A549 (cell line): Measurements from ENCODE around the gene LDLRAD3. TPM values are rescaled to one million over a fixed set of nuclear protein-coding genes. Genes with fewer than 3 reads are reported as not detected.
A peak's percentile ranks its signal among the peaks of the same experiment; 100 is the strongest.

Source experiments
- ATAC-seq, 2 experiments: fragments of 200-7000 bp in 1 of 2; fragments of >200 bp in 1 of 2; cut with Nextera tagmentation in 1 of 2; cut with Tn5 transposase in 1 of 2; 3 replicates each; pipeline versions ENCODE4 v1.8.0 to v1.9.1; 2018 to 2020; ENCODE audit warnings: mild to moderate bottlenecking in 1 of 2, moderate library complexity in 1 of 2
- CTCF ChIA-PET: fragments of 300-600 bp; sonication (Branson Sonifier 250); formaldehyde crosslinking; extraction: SDS; loops from one replicate; lab custom pipeline; 2021; ENCODE audit warnings: antibody characterized with exemption, inconsistent platforms; lab: Yijun Ruan, JAX
- POLR2A ChIA-PET: fragments of 350-600 bp; formaldehyde crosslinking; extraction: SDS; loops from one replicate; lab custom pipeline; 2021; ENCODE audit warnings: antibody characterized with exemption, inconsistent platforms; lab: Yijun Ruan, JAX
- DNase-seq, 2 experiments: peaks; one replicate each; pipeline versions ENCODE4 v3.0.0 to v3.0.0-alpha.2; 2011 to 2016; ENCODE audit warnings: low read depth in 1 of 2, low spot score in 1 of 2
- FAIRE-seq: peaks from 2 replicates; lab custom pipeline; 2011; peaks lifted over from hg19 to GRCh38; lab: Jason Lieb, UNC
- H3K27ac ChIP-seq, 2 experiments: fragments of >200 bp; sonication (Bioruptor Twin); formaldehyde crosslinking; 3 replicates each; pipeline ENCODE4 v1.5.1; 2016 to 2017
- H3K4me1 ChIP-seq: fragments of >200 bp; sonication (Bioruptor Twin); formaldehyde crosslinking; 3 replicates; pipeline ENCODE4 v1.6.1; 2016
- H3K4me2 ChIP-seq: fragments of >200 bp; sonication (Bioruptor Twin); formaldehyde crosslinking; 3 replicates; pipeline ENCODE4 v1.6.1; 2016
- H3K4me3 ChIP-seq: fragments of >200 bp; sonication (Bioruptor Twin); formaldehyde crosslinking; 3 replicates; pipeline ENCODE4 v1.5.1; 2016
- H3K9me3 ChIP-seq: fragments of >200 bp; sonication (Bioruptor Twin); formaldehyde crosslinking; 3 replicates; pipeline ENCODE4 v1.6.1; 2016
- BCL3 ChIP-seq: fragments of >200 bp; sonication (Bioruptor Twin); formaldehyde crosslinking; IDR thresholded peaks from 3 replicates; pipeline ENCODE4 v1.6.1; 2016
- CBX8 ChIP-seq: fragments of 200-600 bp; sonication (generic); IDR thresholded peaks from 2 replicates; pipeline ENCODE4 v1.6.1; 2016
- CHD2 ChIP-seq: fragments of 150-350 bp; IDR thresholded peaks from 2 replicates; pipeline ENCODE4 v1.6.1; 2014; ENCODE audit warnings: low read length; ENCODE audit not compliant: partially characterized antibody
- CHD4 ChIP-seq: fragments of 200-600 bp; sonication (generic); IDR thresholded peaks from 2 replicates; pipeline ENCODE4 v1.6.1; 2016; ENCODE audit warnings: antibody characterized with exemption, mild to moderate bottlenecking, borderline replicate concordance
- EHF ChIP-seq: fragments of 250-450 bp; sonication (Bioruptor Pico); IDR thresholded peaks from 2 replicates; pipeline ENCODE4 v1.5.0; 2020; ENCODE audit warnings: mild to moderate bottlenecking
- ELK1 ChIP-seq: fragments of 150-350 bp; IDR thresholded peaks from 2 replicates; pipeline ENCODE4 v1.6.1; 2014; ENCODE audit warnings: low read depth, mild to moderate bottlenecking, low read length
- EP300 ChIP-seq, 2 experiments: fragments of >200 bp; sonication (Bioruptor Twin); formaldehyde crosslinking; IDR thresholded peaks; 2 replicates in 1 of 2; 3 replicates in 1 of 2; pipeline ENCODE4 v1.6.1; 2016 to 2017
- FOSB ChIP-seq: fragments of 250-450 bp; sonication (Bioruptor Pico); IDR thresholded peaks from 2 replicates; pipeline ENCODE4 v1.5.0; 2020; ENCODE audit warnings: mild to moderate bottlenecking, moderate library complexity
- GATA3 ChIP-seq: IDR thresholded peaks from 2 replicates; pipeline ENCODE4 v1.6.1; 2012; ENCODE audit warnings: borderline replicate concordance
- HOXA7 ChIP-seq: fragments of 250-450 bp; sonication (Bioruptor Pico); IDR thresholded peaks from 2 replicates; pipeline ENCODE4 v1.5.0; 2020; ENCODE audit warnings: mild to moderate bottlenecking, moderate library complexity
- JUN ChIP-seq, 2 experiments: fragments of >200 bp; sonication (Bioruptor Twin); formaldehyde crosslinking; IDR thresholded peaks; 2 replicates in 1 of 2; 3 replicates in 1 of 2; pipeline ENCODE4 v1.6.1; 2016 to 2017
- KDM5A ChIP-seq: fragments of 200-600 bp; sonication (generic); IDR thresholded peaks from 2 replicates; pipeline ENCODE4 v1.6.1; 2016; ENCODE audit warnings: antibody characterized with exemption, mild to moderate bottlenecking
- MAZ ChIP-seq: fragments of 150-350 bp; IDR thresholded peaks from 2 replicates; pipeline ENCODE4 v1.6.1; 2014; ENCODE audit warnings: antibody characterized with exemption, low read depth, low read length, borderline replicate concordance
- NFE2L2 ChIP-seq: fragments of 150-350 bp; conservative IDR thresholded peaks from 2 replicates; pipeline ENCODE4 v1.6.1; 2014; ENCODE audit warnings: low read length
- NPAS2 ChIP-seq: fragments of 250-450 bp; sonication (Bioruptor Pico); IDR thresholded peaks from 2 replicates; pipeline ENCODE4 v1.8.0; 2022; ENCODE audit warnings: mild to moderate bottlenecking, moderate library complexity, borderline replicate concordance
- NR3C1 ChIP-seq: fragments of >200 bp; sonication (Bioruptor Twin); formaldehyde crosslinking; IDR thresholded peaks from 3 replicates; pipeline ENCODE4 v1.6.1; 2017
- PBX3 ChIP-seq: IDR thresholded peaks from 2 replicates; pipeline ENCODE4 v1.6.1; 2012
- RAD21 ChIP-seq, 2 experiments: fragments of >200 bp in 1 of 2; sonication (Bioruptor Twin) in 1 of 2; formaldehyde crosslinking in 1 of 2; IDR thresholded peaks in 1 of 2; conservative IDR thresholded peaks in 1 of 2; 2 replicates in 1 of 2; 3 replicates in 1 of 2; pipeline ENCODE4 v1.6.1; 2012 to 2018; ENCODE audit warnings: inconsistent platforms in 1 of 2
- RCOR1 ChIP-seq: fragments of 150-350 bp; IDR thresholded peaks from 2 replicates; pipeline ENCODE4 v1.6.1; 2014; ENCODE audit warnings: antibody characterized with exemption, low read length, low read depth
- REST ChIP-seq: fragments of 200-600 bp; sonication (generic); IDR thresholded peaks from 2 replicates; pipeline ENCODE4 v1.6.1; 2016; ENCODE audit warnings: antibody characterized with exemption, mild to moderate bottlenecking, moderate library complexity
- RFX5 ChIP-seq: fragments of 450-650 bp; IDR thresholded peaks from 2 replicates; pipeline ENCODE4 v1.7.1; 2014; ENCODE audit warnings: antibody characterized with exemption, mild to moderate bottlenecking, moderate library complexity
- RNF2 ChIP-seq: fragments of 200-600 bp; sonication (generic); IDR thresholded peaks from 2 replicates; pipeline ENCODE4 v1.6.1; 2016; ENCODE audit warnings: low read depth, mild to moderate bottlenecking, antibody characterized with exemption, moderate library complexity, borderline replicate concordance
- SMC3 ChIP-seq: fragments of >200 bp; sonication (Bioruptor Twin); formaldehyde crosslinking; IDR thresholded peaks from 3 replicates; pipeline ENCODE4 v1.6.1; 2018; ENCODE audit warnings: inconsistent platforms
- TP53 ChIP-seq: fragments of 250-450 bp; sonication (Bioruptor Pico); IDR thresholded peaks from 2 replicates; pipeline ENCODE4 v1.5.0; 2021; ENCODE audit warnings: mild to moderate bottlenecking, moderate library complexity
- ZFP36 ChIP-seq: fragments of 450-650 bp; IDR thresholded peaks from 2 replicates; pipeline ENCODE4 v1.6.1; 2014; ENCODE audit warnings: borderline replicate concordance; ENCODE audit not compliant: partially characterized antibody
- ZSCAN20 ChIP-seq: fragments of 250-450 bp; sonication (Bioruptor Pico); IDR thresholded peaks from 2 replicates; pipeline ENCODE4 v1.8.0; 2022; ENCODE audit warnings: mild to moderate bottlenecking, moderate library complexity
- WGBS: methylation state at CpG from one replicate; pipeline ENCODE4 v1.1.6; 2017; ENCODE audit errors: missing lambda C conversion rate; 5-methylcytosine and 5-hydroxymethylcytosine counted together
- polyA plus RNA-seq, 4 experiments: library from polyadenylated mRNA; depleted of rRNA in 3 of 4; stranded (reverse); fragments of >200 nt; fragmentation: RNase III in 1 of 4; extraction: RNeasy Plus Mini Kit Qiagen cat#74134 plus additional on column Dnase treatment in 1 of 4; gene quantifications; 2 replicates in 3 of 4; 3 replicates in 1 of 4; pipeline ENCODE4 v1.2.3, GENCODE V29; 2011 to 2017
- TF ChIP-seq, protein P1 (sequence below): fragments of 250-450 bp; sonication (Bioruptor Pico); IDR thresholded peaks from 2 replicates; pipeline ENCODE4 v1.5.0; 2020; ENCODE audit warnings: low read depth, mild to moderate bottlenecking, moderate library complexity

Gene LDLRAD3
- polyA plus RNA-seq, 2 of the 4 experiments (the other 2 are of a cell fraction) = 10.5 to 13.2 TPM

DNA sequence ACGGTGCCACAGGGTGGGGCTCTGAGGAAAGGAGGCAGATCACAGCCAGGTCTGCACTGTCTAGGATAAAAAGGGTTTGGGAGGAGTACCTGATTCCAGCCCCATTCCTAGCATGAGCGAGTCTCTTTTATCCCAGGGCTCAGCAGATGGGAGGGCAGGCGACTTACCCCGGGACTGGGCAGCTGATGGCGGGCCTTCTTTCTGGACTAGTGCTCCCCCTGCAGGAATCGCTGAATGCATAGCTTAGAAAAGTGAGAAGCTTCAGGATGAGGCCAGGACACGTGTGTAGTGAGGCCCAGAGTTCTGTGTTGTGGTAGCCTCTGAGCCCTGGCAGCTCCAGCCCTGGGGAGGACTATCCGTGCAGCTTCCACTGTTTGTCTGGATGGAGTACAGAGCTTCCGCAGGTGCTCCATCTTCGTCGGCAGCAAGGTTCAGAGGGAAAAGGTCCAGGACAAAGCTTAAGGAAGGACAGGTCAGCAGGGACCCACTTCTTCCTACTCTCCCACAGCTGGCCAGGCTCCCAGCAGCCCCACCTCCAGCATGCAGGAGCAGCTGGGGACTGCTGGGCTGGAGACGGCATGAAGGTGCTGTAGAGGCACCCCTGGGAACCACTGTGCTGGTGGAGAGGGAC, 315.0 kb downstream of the LDLRAD3 start (continued):
- TF ChIP-seq NR3C1 = no peak
- TF ChIP-seq CHD4 = no peak
- peak; percentile 68 for TF ChIP-seq SMC3
- no peak for TF ChIP-seq KDM5A
- TF ChIP-seq EP300 (IDR thresholded peaks at IDR 0.05) = no peak
- TF ChIP-seq MAZ = no peak
- no peak for TF ChIP-seq TP53 (CRISPR knock-in tag)
- TF ChIP-seq GATA3 = no peak
- no peak for TF ChIP-seq FOSB (CRISPR knock-in tag)
- no peak for TF ChIP-seq JUN (IDR thresholded peaks at IDR 0.05)
- no peak for TF ChIP-seq CBX8
- no peak for TF ChIP-seq RFX5
- TF ChIP-seq, all 56 proteins: peak for 4

DNA sequence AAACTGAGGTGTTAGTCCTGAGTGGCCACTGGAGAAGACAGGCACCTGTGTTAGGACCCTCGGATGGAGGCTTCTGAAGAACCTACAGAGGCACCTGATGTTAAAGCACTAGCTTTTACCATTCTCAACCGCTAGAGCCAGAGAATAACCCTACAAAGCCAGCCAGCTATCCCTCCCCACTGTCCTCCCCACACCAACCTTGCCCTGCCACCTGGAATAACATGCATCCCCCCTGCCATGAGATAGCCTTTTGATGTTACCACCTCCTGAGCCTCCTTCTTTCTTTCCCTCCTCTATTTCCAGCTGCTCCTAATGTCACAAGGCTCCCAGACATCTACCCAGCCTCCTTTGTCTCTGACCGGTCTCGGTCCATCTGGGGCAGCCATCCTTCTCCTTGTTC, 317.2 kb downstream of the LDLRAD3 start:
- Histone ChIP-seq H3K4me3 (no peak overlapping the region), H3K4me2 (no peak overlapping the region), H3K9me3 (no peaks in the 10 kb centered on the region), H3K4me1 (no peaks in the 10 kb centered on the region), H3K27ac (no peak overlapping the region)
- no peak for DNase-seq
- 64% methylated on average over 4 of the region's 4 CpGs for WGBS
- ChIA-PET CTCF (interaction anchor here (0.7 to 2.0 kb wide), 7 partner anchors 8 to 645 kb away, joined by 3 to 5 read pairs (median 4); no protein-coding TSS in a partner anchor), POLR2A (no interaction called here)
- no peak for TF ChIP-seq RFX5
- no peak for TF ChIP-seq RNF2
- no peak for TF ChIP-seq NFE2L2
- no peak for TF ChIP-seq EHF (CRISPR knock-in tag)
- TF ChIP-seq BCL3 = no peak
- no peak for TF ChIP-seq TP53 (CRISPR knock-in tag)
- no peak for TF ChIP-seq CHD2
- no peak for TF ChIP-seq ZSCAN20 (CRISPR knock-in tag)
- TF ChIP-seq ELK1 = no peak
- TF ChIP-seq REST = no peak
- no peak for TF ChIP-seq HOXA7 (CRISPR knock-in tag)
- no peak for TF ChIP-seq NPAS2 (CRISPR knock-in tag)
- no peak for TF ChIP-seq PBX3
- TF ChIP-seq ZFP36 = no peak
- no peak for TF ChIP-seq FOSB (CRISPR knock-in tag)
- no peak for TF ChIP-seq RAD21 (conservative IDR thresholded peaks at IDR 0.05 in 1 of 2, IDR thresholded peaks at IDR 0.05 in 1 of 2)
- TF ChIP-seq, protein P1, sequence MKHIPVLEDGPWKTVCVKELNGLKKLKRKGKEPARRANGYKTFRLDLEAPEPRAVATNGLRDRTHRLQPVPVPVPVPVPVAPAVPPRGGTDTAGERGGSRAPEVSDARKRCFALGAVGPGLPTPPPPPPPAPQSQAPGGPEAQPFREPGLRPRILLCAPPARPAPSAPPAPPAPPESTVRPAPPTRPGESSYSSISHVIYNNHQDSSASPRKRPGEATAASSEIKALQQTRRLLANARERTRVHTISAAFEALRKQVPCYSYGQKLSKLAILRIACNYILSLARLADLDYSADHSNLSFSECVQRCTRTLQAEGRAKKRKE = no peak
- TF ChIP-seq RCOR1 = no peak
- no peak for ATAC-seq
- FAIRE-seq = no peak
